DMS114 treated with DMSO at 0.1 percent for 48 hours (cell line): Measurements from ENCODE around the gene FDXR.

ENCODE experiments used
- DNase-seq: peaks from one replicate; lab custom pipeline; 2025; ENCODE audit not compliant: unreplicated experiment; lab: John Stamatoyannopoulos, UW

FDXR gene

DNA sequence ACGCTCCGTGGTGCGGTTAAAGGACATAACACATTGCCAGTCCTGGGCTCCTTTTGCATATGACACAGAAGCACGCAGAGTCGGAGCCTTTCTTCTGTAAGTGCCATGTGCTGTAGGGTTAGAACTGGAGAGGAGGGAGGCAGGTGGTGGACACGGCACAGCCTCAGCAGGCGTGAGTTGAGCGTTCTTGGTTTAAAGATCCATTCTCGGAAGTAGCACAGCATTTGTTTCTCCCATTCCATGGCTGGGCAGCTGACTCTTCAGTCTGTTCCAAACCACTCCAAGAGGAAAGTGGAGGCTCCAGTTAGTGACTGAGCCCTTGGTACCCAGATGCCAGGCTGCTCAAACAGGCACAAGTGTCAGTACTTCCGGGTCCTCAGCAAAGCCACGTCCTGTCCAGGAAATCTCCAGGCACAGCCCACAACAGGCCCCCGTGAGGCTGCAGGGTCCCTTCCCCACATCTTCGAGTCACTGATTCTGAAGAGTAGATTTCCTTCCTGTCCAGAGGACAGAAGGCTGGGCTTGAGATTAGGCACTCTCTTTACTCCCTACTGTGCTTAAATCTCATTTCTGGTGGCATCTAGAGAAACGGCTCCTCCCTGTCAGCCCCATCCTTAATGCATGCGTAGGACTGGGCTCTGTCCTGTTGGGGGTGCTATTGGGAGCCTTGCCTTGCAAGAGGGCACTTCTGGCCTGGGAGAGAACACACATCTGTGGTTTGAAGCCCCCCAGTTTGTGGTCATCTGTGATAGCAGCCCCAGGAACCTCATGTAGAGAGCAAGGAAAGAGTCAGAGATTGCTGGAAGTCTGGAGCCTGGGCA, 57.0 kb downstream of the FDXR start:
- no peak for DNase-seq

DNA sequence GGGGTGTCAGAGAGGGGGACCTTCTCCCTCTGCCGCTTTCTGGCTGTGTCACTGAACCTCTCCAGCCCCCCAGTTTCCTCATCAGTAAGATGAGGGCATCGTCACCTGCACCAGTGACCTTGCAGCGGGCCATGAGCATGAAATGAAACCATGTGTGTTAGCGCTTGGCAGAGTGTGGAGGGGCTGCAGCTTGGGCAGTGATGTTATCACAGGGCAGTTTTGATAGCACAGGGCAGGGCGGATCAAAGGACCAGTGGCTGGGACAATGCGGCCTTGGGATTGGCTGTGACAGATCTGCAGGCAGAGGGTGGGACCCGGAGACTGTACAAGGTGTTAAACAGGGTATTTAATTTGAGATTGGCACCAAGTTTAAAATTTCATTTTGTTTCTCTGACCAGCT, 57.7 kb downstream of the FDXR start:
- DNase-seq: no peak

DNA sequence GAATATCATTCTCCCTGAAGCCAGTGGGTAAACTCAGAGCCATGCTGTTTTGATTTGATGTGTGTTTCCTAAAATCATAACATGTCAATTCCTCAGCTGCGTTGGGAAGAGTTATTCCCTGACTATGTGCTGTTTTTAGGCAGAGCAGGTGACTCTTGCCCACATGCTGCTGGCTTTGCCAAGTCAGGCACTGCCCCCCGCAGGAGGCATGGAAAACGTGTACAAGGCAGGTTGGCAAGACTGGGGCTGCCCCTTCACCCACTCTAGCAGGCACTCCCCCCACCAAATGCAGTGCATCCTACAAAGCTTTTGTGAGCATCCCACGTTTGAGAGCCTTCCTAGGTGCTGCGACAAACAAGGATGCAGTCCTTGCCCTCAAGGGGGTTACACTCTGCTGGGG, 58.3 kb downstream of the FDXR start:
- DNase-seq: no peak
